Superior temporal gyrus (tissue), 1 donor: Measurements from ENCODE around the gene NTNG1.

Experiments used
- DNase-seq: peaks from one replicate; pipeline ENCODE4 v3.0.0-alpha.2; 2016; ENCODE audit errors: extremely low spot score

The NTNG1 gene

GRCh38 chr1:107262467-107263286, 121.8 kb downstream of the NTNG1 start:
- no peak for DNase-seq

- no peak for DNase-seq
Measured at GRCh38 chr1:107263291-107263915, 122.6 kb downstream of the NTNG1 start.

GRCh38 chr1:107264007-107264406, 123.2 kb downstream of the NTNG1 start:
- no peak for DNase-seq

GRCh38 chr1:107264561-107264960, 123.7 kb downstream of the NTNG1 start:
- DNase-seq: no peak

GRCh38 chr1:107267489-107267888, 126.7 kb downstream of the NTNG1 start:
- no peak for DNase-seq

- no peak for DNase-seq
Measured at GRCh38 chr1:107272321-107272720, 131.5 kb downstream of the NTNG1 start.

GRCh38 chr1:107273515-107273914, 132.7 kb downstream of the NTNG1 start:
- no peak for DNase-seq

- no peak for DNase-seq
Measured at GRCh38 chr1:107274227-107274626, 133.4 kb downstream of the NTNG1 start.

GRCh38 chr1:107276247-107276646, 135.4 kb downstream of the NTNG1 start:
- no peak for DNase-seq

GRCh38 chr1:107277022-107277421, 136.2 kb downstream of the NTNG1 start:
- DNase-seq: peak; percentile 76

GRCh38 chr1:107286125-107286524, 145.3 kb downstream of the NTNG1 start:
- DNase-seq: no peak

GRCh38 chr1:107291987-107292386, 151.1 kb downstream of the NTNG1 start:
- DNase-seq: no peak

- no peak for DNase-seq
Measured at GRCh38 chr1:107293901-107294613, 153.2 kb downstream of the NTNG1 start.

GRCh38 chr1:107294686-107295085, 153.8 kb downstream of the NTNG1 start:
- no peak for DNase-seq

- DNase-seq: no peak
Measured at GRCh38 chr1:107297681-107298080, 156.8 kb downstream of the NTNG1 start.

- no peak for DNase-seq
Measured at GRCh38 chr1:107298526-107298925, 157.7 kb downstream of the NTNG1 start.

GRCh38 chr1:107299521-107299920, 158.7 kb downstream of the NTNG1 start:
- no peak for DNase-seq

GRCh38 chr1:107309962-107310361, 169.1 kb downstream of the NTNG1 start:
- no peak for DNase-seq

- DNase-seq: no peak
Measured at GRCh38 chr1:107315652-107316051, 174.8 kb downstream of the NTNG1 start.

- no peak for DNase-seq
Measured at GRCh38 chr1:107318932-107319331, 178.1 kb downstream of the NTNG1 start.

- DNase-seq: no peak
Measured at GRCh38 chr1:107323784-107324183, 182.9 kb downstream of the NTNG1 start.

- peak; percentile 40 for DNase-seq
Measured at GRCh38 chr1:107326824-107327445, 186.1 kb downstream of the NTNG1 start.
